Neural cell (in vitro differentiated cells): Measurements from ENCODE around the gene CDH4.

Experiments
- CTCF ChIP-seq: fragments of 450-650 bp; IDR thresholded peaks from 2 replicates; pipeline ENCODE4 v1.5.1; 2014; ENCODE audit warnings: antibody characterized with exemption, mild to moderate bottlenecking, moderate library complexity; ENCODE audit not compliant: poor library complexity, severe bottlenecking
- POLR2AphosphoS5 ChIP-seq: IDR thresholded peaks from 2 replicates; pipeline ENCODE4 v1.6.1; 2012
- REST ChIP-seq: IDR thresholded peaks from 2 replicates; pipeline ENCODE4 v1.6.1; 2012; ENCODE audit warnings: borderline replicate concordance

- TF ChIP-seq CTCF: no peak
- no peak for TF ChIP-seq REST
- TF ChIP-seq POLR2AphosphoS5: no peak
Measured at GRCh38 chr20:61354501-61354900, 102.4 kb downstream of the CDH4 start.
